SKM-1 (cell line): ENCODE data around the gene CHRNA4.
"Not testable (repeated sequence)": the region's sequence is repeated elsewhere in the genome, so short reads cannot be mapped to it uniquely, and the experiment has no call there.

Experiments used
- DNase-seq: peaks from one replicate; lab custom pipeline; 2025; ENCODE audit not compliant: unreplicated experiment; lab: John Stamatoyannopoulos, UW

The CHRNA4 gene

DNA sequence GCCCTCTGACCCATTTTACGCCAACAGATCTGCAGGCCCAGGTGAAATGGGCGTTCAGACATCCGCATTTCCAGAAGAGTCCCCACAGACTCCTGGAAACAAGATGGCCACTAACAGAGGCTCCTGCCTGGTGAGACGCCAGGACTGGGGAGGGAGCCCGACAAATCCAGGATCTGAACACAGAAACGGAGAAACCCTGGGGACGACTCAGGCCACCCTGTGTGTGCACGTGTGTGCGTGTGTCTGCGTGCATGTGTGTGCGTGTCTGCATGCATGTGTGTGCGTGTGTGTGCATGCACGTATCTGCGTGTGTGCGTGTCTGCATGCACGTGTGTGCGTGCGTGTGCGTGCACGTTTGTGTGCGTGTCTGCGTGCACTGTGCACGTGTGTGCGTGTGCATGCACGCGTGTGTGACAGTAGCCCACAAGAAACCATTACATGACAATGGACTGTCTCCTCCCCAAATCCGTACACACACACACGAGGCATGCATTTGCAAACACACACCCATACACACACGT lies 24.9 kb downstream of the CHRNA4 start:
- no peak for DNase-seq

DNA sequence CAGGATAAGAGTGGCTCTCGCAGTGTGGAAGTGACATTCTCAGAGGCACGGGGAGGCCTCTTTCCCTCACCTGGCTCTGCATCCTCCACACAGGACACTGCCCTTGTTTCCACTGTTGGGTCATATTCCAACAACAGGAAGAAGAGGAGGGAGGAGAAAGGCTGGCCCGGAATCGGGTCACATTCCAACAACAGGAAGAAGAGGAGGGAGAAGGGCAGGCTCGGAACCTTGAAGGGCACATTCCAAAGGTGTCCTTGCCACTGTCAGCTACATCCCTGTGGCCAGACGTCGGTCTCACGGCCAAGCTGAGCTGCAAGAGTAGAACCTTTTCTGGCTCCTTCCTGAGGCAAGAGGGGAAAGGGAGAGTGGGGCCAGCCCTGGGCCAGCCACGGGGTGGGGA lies 25.4 kb downstream of the CHRNA4 start:
- no peak for DNase-seq

DNA sequence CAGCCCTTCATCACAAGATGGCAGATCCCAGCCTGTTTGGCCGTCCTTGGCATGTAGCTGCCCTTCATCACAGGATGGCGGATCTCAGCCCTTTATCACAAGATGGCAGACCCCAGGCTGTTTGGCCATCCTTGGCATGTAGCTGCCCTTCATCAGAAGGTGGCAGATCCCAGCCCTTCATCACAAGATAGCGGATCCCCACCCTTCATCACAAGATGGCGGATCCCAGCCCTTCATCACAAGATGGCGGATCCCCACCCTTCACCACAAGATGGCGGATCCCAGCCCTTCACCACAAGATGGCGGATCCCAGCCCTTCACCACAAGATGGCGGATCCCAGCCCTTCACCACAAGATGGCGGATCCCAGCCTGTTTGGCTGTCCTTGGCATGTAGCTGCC lies 26.1 kb downstream of the CHRNA4 start:
- DNase-seq: not testable (repeated sequence)

DNA sequence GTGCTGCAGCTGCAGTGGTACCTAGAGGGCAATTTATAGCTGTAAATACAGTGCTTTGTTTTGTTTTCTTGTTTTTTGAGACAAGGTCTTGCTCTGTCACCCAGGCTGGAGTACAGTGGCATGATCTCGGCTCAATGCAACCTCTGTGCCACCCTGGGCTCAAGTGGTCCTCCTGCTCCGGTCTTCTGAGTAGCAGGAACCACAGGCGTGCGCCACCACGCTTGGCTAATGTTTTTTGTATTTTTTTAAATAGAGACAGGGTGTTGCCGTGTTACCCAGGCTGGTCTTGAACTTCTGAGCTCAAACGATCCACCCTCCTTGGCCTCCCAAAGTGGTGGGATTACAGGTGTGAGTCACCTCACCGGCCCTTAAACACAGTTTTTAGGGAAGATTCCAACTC lies 26.8 kb downstream of the CHRNA4 start:
- DNase-seq: no peak

DNA sequence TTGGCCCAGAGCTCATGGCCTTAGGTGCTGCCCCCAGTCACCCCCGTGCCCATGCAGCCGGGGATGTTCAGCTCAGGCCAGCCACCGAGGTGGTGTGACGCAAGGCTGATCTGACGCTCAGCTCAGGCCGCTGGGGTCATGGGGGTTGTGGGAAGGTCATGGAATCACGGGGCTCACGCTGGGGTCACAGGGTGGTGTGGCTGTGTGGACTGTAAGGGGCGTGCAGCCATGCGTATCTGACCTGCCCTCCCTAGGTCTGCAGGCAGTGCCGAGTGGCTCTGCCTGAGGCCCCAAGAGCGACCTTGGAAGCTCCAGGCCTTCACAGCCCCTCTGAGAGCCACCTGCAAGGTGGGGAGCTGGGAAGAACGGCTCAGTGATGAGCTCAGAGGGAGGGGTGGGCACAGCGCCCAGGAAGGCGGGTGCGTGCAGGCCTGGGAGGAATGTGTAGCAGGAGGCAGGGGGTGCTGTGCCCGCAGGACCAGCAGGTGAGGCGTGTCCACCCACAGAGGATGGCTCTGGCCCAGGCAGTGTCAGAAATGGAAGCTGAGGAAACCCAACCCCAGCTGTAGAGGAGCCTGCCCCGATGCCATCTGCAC lies 27.8 kb downstream of the CHRNA4 start:
- no peak for DNase-seq

DNA sequence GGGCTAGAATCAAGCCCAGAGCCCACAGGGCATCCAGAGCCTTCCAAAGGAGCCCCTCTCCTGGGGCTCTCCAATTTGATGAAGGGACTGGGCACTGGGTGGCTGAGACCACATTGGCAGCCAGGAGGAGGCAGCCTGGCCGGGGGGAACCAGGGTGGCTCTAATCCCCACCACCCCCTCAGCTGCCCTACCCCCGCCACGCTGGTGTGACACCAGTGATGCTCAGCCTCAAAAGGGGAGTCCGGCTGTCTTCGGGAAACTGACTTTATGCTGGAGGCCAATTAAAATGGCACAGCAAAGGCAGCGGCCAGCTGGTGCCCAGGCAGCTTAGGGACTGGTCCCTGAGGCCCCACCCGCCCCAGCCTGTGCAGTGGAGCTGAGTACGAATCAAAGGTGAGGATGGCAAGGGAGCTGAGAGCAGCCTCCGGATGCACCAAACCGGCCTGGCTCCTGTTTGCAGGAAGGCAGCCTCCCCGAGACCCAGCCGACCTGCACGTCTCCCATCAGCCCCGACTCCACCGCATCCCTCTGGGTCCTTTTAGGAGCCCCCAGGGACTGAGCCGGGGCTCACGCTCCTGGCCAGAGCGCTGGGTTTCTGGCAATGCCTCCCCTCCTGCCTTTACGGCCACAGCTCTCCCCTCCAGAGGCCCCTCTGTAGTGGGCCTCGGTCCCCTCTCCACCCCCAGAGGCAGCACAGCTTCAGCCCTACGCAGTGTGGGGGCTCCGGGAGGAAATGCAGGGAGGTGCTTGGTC lies 28.5 kb downstream of the CHRNA4 start:
- no peak for DNase-seq

DNA sequence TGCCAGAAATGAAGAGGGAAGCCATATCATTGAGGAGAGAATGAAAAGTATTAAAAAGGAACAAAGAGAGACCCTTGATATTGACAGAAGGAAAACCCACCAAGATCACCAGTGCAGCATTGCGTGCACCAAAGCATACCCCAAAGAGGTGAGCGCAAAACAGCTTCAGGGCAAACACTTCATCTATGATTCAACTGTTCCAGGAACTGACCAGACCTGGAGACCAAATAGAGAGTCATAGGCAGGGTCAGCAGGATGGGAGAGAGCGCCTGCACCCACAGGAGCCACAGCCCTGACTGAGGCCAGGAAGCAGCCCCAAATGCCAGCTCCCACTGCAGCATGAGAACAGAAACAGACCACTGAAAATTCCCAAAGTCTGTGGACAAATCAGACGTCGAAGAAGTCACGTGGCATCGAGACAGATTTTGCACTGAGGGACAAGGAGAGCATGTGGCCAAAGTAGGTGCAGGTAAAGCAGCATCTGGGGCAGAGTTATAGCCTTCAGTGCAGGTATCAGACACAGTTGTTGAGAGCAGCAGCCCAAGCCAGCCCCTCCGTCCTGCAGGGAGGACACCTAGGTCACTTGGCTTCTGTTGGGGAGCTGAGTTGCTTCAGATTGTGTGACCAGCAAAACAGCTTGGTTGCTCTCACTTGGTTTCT lies 29.3 kb downstream of the CHRNA4 start:
- no peak for DNase-seq

DNA sequence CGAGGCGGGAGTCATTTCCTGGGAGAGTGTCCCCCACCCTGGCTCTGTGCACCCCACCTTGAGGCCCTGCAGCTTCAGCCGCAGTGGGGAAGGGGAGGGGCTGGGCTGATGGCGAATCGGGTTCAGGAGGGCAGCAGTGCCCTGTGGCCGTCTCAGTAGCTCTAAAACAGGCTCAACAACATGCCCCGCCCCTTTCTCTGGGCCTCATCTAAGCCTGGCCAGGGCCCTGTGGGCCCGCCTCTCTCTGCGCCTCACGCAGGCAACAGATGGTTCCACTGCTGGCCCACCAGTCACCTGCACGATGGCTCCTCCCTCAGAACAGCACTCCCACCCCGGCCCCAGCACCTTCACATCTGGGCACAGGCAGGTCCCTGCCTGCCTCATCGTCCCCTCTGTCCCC lies 30.2 kb downstream of the CHRNA4 start:
- no peak for DNase-seq

DNA sequence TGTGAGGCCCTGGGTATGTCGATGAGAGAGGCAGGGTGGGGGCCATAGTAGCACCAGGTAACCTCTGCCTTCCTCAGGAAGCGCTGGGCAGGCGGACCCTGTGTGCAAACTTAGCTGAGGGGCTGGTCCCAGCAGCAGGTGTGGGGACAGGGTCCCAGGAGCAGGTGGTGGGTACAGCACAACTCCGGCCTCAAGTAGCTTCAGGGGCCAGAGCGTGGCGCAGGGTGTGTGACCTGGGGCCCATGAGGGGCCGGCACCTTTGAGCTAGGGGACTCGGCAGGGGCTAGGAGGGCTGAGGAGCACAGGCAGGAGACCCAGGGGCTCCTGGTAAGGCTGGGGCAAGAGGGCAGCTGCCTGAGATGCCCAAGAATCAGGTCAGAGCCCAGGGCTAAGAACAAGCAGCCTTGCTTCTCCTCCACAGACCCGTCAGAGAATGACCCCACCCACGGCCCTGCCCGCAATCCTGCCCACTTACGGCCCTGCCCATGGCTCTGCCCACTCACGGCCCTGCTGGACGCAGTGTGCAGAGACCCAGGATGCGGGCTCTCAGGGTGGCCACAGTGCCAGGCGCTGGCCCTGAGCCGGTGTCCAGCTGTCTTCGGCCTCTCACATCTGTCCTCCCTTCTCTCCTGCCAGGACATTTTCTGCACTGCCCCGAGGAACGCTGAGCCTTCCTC lies 30.9 kb downstream of the CHRNA4 start:
- DNase-seq: no peak

DNA sequence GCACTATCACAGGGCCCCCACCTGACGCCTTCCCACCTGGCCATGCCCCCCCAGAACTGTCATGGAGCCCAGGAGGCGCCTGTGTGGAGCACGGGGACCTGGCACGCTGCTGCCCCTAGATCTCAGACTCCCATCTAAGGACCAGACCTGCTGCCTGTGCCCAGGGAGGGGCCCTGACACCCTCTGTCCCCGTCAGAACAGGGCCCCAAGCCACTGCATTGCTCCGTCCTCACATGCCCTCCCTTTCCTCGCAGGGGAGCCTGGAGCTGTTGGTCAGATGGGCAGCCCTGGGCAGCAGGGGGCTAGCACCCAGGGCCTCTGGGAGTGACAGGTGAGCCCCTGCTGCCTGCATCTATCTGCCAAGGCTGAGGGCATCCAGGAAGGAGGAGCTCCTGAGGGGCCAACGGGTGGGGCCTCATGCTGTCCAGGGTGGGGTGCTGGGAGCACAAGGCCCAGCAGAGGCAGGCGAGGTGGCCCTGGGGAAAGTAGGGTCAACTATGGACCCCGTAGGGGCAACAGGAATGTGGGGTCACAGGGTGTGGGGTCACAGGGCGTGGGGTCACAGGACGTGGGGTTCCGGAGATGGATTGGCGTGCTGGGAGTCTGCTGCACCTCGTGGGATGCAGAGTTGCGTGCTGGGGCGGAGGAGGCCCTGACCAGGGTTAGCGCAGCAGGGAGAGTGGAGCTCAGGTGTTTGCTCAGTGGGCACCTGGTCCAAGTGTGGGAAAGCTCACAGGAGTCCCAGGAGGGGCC lies 31.6 kb downstream of the CHRNA4 start:
- DNase-seq: no peak

DNA sequence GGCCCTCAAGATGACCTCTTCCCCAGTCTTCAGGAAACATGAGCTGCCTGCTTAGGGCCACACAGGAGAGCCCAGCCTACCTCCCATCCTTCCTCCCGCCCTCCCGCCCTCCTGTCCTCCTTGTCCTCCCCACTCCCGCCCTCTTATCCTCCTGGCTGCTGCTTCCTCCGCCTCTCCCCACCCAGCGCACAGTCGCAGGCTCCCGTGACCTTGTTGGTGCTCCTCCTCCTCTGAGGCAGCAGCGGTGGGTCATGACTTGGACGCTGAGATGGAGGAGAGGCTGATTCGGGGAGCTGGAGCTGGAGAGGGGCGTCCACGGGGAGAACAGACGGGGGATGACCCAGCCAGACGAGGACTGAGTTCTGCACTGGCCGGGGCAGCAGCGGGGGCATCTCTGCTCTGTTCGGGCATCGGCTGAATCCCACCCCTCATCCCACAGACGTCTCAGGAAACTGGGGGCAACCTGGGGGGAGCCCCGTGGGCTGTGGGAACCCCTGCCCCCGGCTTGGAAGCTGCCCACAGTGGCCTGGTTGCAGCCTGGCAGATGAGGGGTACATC lies 32.4 kb downstream of the CHRNA4 start:
- no peak for DNase-seq

DNA sequence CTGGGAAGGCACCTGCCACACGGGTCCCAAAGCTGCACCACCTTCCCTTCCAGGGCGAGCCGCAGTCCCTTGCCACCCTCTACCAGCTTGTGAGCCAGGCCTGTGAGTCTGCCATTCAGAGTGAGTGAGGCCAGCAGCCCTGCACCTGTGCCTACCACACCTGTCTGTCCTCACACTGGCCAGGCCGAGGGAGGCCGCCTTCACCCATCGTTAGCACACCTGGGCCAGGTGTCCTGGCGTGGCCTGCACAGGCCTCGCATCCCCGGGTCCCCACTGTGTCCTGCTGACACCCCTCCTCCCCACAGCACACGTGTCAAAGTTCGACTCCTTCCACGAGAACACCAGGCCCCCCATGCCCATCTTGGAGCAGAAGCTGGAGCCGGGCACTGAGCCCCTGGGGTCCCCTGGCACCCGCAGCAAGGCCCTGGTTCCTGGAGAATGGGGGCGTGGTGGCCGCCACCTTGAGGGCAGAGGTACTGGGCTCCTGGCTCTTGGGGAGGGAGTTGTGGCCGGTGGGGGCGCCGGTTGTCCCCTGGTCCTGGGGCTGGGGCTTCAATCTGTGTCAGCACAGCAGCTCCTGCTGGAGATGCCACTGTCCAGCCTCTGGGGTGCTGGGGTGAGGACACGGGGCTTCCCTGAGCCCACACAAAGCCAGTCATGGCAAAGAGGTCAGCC lies 33.0 kb downstream of the CHRNA4 start:
- no peak for DNase-seq

DNA sequence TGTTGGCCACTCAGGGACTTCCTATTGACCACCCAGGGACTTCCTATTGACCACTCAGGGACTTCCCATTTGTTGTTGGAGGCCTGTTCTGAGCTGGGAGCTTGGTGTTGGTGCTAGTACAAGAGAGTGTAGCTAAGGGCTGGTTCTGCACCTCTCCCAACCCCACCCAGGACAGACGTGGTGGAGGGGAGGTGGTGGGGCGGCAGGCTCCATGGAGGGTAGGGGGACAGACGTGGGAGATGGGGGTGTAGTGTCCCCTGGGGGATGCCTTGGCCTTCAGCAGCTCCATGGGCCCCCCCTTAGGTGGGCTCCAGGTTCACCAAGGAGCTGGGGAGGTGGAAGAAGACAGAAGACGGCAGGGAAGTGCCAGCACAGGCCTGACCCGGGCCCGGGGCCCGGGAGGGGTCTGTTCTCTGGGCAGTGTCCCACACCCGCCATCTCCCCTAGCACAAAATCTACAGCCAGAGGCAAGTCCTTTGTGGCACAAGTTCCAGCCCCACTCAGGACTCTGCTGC lies 33.9 kb downstream of the CHRNA4 start:
- no peak for DNase-seq

DNA sequence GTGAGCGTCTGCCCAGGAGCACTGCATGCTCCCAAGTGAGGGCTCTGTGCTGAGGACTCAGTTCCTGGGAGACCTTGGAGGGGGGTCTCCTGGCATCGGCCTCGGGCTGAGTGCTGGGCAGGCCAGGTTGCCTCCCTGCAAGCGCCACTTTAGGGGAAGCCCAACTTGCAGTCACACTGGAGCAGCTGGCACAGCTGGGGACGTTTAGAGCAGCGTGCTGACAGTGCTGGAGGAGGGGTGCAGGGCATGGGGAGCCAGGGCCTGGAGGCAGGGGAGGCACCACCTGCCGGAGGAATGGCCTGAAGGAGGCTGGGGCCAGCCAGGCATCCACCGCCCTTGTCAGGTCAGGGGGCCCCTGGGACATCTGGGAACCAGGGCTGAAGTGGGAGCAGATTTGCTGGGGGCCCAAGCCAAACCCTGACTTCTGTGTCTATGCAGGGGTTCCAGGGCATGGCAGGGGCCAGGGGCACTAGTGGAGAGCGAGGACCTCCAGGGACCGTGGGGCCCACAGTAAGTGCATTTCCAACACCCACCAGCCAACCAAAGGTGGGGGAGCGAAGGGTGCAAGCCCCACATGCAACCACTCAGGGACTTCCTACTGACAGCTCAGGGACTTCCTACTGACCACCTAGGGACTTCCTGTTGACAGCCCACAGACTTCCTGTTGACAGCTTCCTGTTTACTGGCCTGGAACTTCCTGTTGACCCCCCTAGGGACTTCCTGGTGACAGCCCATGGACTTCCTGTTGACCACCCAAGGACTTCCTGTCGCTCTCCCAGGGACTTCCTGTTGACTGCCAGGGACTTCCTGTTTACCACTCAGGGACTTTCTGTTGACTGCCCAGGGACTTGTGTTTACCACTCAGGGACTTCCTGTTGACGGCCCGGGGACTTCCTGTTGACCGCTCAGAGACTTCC lies 34.6 kb downstream of the CHRNA4 start:
- DNase-seq: no peak

DNA sequence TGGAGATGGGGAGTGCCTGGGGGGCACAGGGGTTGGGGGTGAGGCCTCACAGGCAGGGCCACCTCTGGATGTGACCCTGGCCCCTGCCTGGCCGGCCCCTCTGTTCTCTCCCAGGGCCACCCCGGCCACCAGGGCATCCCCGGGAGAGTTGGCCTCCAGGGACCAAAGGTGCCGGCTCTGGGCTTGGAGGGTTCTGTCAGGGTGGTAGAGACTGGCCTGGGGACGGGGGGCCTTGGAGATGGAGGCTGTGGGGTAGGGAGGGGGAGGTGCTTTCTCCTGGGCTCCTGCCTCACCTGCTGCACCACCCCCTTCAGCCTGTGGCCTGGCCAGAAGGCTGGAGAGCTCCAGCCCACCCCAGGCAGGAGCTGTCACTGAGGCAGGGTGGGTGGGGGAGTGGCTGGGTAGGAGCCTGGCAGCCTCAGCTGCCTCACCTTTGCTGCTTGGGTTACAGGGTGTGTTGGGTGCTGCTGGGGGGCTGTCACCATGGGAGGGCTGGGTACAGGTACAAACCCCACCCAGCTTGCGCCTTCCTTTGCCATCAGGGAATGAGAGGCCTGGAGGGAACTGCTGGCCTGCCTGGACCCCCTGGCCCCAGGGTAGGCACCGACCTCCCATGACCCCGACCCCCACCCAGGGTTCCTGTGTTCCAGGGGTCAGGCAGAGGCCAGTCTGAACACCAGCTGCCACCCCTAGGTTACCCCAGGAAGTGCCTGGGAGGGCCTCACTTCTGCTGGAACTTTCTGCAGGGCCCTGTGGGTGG lies 35.4 kb downstream of the CHRNA4 start:
- DNase-seq: no peak

DNA sequence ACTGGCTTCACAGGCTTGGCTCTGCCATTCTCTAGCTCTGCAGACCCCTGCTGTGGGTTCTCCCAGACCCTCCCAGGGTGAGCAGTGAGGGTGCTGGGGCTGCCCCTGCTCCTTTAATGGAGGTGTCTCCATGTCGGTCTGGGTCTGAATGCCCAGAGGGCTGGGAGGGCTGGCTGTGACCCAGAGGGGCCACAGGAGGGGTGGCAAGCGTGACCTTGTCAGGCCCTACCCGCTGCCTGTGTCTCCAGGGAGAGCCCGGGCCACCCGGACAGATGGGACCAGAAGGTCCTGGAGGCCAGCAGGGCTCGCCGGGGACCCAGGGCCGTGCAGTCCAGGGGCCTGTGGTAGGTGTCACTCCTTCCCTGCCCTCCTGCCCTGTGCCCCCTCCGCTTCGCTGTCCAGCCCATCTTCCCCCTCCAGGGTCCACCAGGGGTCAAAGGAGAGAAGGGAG lies 36.1 kb downstream of the CHRNA4 start:
- DNase-seq: no peak

DNA sequence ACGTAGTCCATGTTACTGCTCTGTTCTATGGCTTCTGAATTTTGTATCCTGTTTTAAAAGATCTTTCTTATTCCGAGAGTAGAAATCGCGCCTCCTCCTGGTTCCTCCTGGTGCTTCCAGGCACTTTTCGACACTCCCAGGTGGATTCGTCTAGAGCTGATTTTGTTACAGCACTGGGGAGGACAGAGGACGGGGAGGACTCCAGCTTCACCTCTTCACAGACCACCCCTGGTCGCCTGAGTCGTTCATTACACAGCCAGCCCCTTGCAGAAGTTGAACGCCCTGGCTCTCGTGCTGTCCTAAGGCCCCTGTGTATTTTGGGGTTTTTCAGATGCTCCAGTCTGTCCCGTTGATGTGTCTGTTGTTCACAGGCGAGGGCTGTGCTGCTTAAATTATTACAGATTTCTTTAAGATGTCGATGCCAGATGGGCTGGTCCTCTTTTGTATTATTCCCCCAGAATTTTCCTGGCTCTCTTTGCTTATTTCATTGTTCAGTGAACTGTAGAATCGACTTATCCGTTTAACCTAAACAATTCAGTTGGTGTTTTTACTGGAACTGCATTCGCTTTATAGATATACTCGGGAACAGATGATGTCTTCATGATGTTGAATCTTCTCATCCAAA lies 37.7 kb downstream of the CHRNA4 start:
- DNase-seq: no peak

DNA sequence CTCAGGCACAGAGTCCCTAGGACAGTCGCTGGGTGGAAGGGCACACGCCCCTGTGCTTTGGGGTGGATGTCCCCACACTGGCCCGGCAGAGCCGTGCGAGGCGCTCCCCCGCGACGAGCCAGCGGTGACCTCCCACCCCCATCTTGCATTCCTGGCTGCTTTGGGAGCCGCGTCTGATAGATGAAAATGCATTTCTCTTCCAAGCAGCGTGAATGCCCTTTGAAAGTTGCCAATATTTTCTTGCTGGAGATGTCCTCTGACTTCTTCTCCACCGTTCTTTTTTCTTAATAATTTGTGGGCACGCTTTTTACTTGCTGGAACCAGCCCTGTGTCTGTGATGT lies 38.2 kb downstream of the CHRNA4 start:
- DNase-seq: no peak
